DND-41 (cell line): Measurements from ENCODE around the gene IGFBP2.

ENCODE experiments used
- ATAC-seq: fragments of 200-7000 bp; cut with Tn5 transposase; 3 replicates; pipeline ENCODE4 v1.9.1; 2021; ENCODE audit warnings: low read depth; ENCODE audit not compliant: insufficient read depth
- DNase-seq: peaks from one replicate; pipeline ENCODE4 v3.0.0-alpha.2; 2020
- H2AFZ ChIP-seq: 2 replicates; pipeline ENCODE4 v1.6.0; 2012; ENCODE audit warnings: low read depth, low read length
- H3K27ac ChIP-seq: 2 replicates; pipeline ENCODE4 v1.5.1; 2012; ENCODE audit warnings: low read length, inconsistent platforms
- H3K27me3 ChIP-seq: fragments of 200-600 bp; sonication (generic); 2 replicates; pipeline ENCODE4 v1.6.0; 2012; ENCODE audit warnings: low read length, mild to moderate bottlenecking, inconsistent platforms; ENCODE audit not compliant: insufficient read depth, poor library complexity
- H3K36me3 ChIP-seq: 2 replicates; pipeline ENCODE4 v1.5.1; 2012; ENCODE audit warnings: low read length, inconsistent platforms; ENCODE audit not compliant: insufficient read depth
- H3K4me1 ChIP-seq: 2 replicates; pipeline ENCODE4 v1.5.1; 2012; ENCODE audit warnings: mild to moderate bottlenecking, low read length; ENCODE audit not compliant: insufficient read depth
- H3K4me2 ChIP-seq: 2 replicates; pipeline ENCODE4 v1.6.0; 2012; ENCODE audit warnings: mild to moderate bottlenecking, moderate library complexity, low read length, inconsistent platforms; ENCODE audit not compliant: insufficient read depth
- H3K4me3 ChIP-seq, 2 experiments: fragments of 200-600 bp in 1 of 2; shearing (Covaris generic) in 1 of 2; 2 replicates each; pipeline ENCODE4 v1.5.1; 2012 to 2016; ENCODE audit warnings: inconsistent platforms in 2 of 2, low read length in 2 of 2, mild to moderate bottlenecking in 2 of 2, low read depth in 1 of 2, moderate library complexity in 1 of 2
- H3K79me2 ChIP-seq: 2 replicates; pipeline ENCODE4 v1.6.0; 2012; ENCODE audit warnings: low read length, inconsistent platforms; ENCODE audit not compliant: insufficient read depth
- H3K9ac ChIP-seq: 2 replicates; pipeline ENCODE4 v1.6.0; 2012; ENCODE audit warnings: low read depth, mild to moderate bottlenecking, inconsistent platforms, low read length, moderate library complexity
- H3K9me3 ChIP-seq: 2 replicates; pipeline ENCODE4 v1.5.1; 2012; ENCODE audit warnings: low read length, moderate library complexity, mild to moderate bottlenecking, inconsistent platforms; ENCODE audit not compliant: insufficient read depth, severe bottlenecking
- H4K20me1 ChIP-seq: 2 replicates; pipeline ENCODE4 v1.6.0; 2012; ENCODE audit warnings: low read length; ENCODE audit not compliant: insufficient read depth
- EZH2 ChIP-seq: IDR thresholded peaks from 3 replicates; pipeline ENCODE4 v1.6.1; 2012; ENCODE audit warnings: borderline replicate concordance, low read depth, mild to moderate bottlenecking, moderate library complexity, low read length, inconsistent platforms; ENCODE audit not compliant: severe bottlenecking
- TF ChIP-seq, protein P1 (sequence below): IDR thresholded peaks from 2 replicates; pipeline ENCODE4 v1.5.1; 2012; ENCODE audit warnings: borderline replicate concordance, low read length, moderate library complexity, mild to moderate bottlenecking; ENCODE audit not compliant: poor library complexity, severe bottlenecking; ENCODE audit errors: extremely low read depth

Gene IGFBP2

DNA sequence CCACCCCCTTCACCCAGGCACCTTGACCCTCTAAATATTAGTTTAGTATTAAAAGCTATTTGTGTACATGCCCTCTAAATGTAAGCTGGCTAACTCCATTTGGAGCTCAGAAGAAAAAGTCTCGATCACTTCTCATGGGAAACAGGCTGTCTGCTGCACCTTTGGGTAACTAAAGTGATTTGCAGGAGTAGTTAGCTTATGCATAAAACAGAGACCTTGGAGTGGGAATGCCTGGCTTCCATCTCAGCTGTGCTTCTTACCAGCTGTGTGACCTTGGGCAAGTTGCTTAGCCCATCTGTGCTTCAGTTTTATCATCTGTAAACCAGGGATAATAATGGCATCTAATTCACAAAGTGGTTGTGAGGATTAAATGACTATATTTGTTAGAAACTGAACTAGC, 29.9 kb downstream of the IGFBP2 start:
- Histone ChIP-seq H3K4me2 (no peak overlapping the region), H3K4me3 (no peak overlapping the region), H3K36me3 (peaks cover 81% of the 10 kb centered on the region), H3K27ac (peak overlapping the region; percentile 1; the same call in 1 of the 2 replicates), H3K4me1 (no peaks in the 10 kb centered on the region), H2AFZ (no peak overlapping the region), H3K9ac (no peak overlapping the region), H3K79me2 (peaks cover 41% of the 10 kb centered on the region), H3K9me3 (no peaks in the 10 kb centered on the region), H3K27me3 (no peaks in the 10 kb centered on the region), H4K20me1 (peaks cover 77% of the 10 kb centered on the region)
- ATAC-seq (no peak), DNase-seq (no peak)
- TF ChIP-seq EZH2: no peak
- TF ChIP-seq, protein P1, sequence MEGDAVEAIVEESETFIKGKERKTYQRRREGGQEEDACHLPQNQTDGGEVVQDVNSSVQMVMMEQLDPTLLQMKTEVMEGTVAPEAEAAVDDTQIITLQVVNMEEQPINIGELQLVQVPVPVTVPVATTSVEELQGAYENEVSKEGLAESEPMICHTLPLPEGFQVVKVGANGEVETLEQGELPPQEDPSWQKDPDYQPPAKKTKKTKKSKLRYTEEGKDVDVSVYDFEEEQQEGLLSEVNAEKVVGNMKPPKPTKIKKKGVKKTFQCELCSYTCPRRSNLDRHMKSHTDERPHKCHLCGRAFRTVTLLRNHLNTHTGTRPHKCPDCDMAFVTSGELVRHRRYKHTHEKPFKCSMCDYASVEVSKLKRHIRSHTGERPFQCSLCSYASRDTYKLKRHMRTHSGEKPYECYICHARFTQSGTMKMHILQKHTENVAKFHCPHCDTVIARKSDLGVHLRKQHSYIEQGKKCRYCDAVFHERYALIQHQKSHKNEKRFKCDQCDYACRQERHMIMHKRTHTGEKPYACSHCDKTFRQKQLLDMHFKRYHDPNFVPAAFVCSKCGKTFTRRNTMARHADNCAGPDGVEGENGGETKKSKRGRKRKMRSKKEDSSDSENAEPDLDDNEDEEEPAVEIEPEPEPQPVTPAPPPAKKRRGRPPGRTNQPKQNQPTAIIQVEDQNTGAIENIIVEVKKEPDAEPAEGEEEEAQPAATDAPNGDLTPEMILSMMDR: no peak

DNA sequence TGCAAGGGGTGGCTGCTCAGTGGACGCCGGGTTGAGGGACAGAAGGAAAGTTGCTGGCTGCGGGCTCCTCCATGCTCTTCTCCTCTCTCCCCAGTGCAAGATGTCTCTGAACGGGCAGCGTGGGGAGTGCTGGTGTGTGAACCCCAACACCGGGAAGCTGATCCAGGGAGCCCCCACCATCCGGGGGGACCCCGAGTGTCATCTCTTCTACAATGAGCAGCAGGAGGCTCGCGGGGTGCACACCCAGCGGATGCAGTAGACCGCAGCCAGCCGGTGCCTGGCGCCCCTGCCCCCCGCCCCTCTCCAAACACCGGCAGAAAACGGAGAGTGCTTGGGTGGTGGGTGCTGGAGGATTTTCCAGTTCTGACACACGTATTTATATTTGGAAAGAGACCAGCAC, 30.6 kb downstream of the IGFBP2 start:
- Histone ChIP-seq H3K27me3 (no peaks in the 10 kb centered on the region), H3K36me3 (peaks cover 75% of the 10 kb centered on the region), H3K79me2 (peaks cover 34% of the 10 kb centered on the region), H3K4me1 (no peaks in the 10 kb centered on the region), H3K4me2 (no peak overlapping the region), H3K4me3 (no peak overlapping the region), H3K9ac (no peak overlapping the region), H3K9me3 (no peaks in the 10 kb centered on the region), H4K20me1 (peaks cover 72% of the 10 kb centered on the region), H3K27ac (no peak overlapping the region; the same call in 1 of the 2 replicates), H2AFZ (no peak overlapping the region)
- DNase-seq (no peak), ATAC-seq (no peak)
- TF ChIP-seq, protein P1: no peak
- no peak for TF ChIP-seq EZH2

DNA sequence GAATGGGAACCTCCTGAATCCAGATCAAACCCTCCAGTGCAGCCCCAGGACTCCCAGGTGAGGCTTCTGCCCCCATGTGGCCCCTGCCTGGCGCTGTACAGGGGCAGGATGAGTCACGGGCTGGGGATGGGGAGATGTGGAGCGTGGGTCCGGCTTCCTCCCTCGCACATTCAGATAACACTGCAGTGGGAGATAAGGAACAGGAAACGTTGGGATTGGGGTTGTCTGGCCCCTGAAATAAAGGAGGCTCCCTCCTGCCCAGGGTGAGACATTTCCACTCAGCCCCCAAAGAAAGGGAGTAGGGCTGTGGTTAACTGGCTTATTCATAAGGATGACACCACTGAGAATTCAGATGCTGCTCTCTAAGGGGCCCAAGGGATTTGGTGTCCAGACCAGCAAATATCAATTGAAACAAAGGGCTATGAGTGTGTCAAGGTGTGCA, 31.4 kb downstream of the IGFBP2 start:
- Histone ChIP-seq H3K79me2 (peaks cover 27% of the 10 kb centered on the region), H3K4me2 (no peak overlapping the region), H3K9ac (no peak overlapping the region), H3K4me3 (no peak overlapping the region), H2AFZ (no peak overlapping the region), H3K36me3 (peaks cover 67% of the 10 kb centered on the region), H3K4me1 (no peaks in the 10 kb centered on the region), H4K20me1 (peaks cover 64% of the 10 kb centered on the region), H3K27me3 (no peaks in the 10 kb centered on the region), H3K9me3 (no peaks in the 10 kb centered on the region), H3K27ac (peak overlapping the region; percentile 17)
- no peak for DNase-seq
- ATAC-seq: no peak
- no peak for TF ChIP-seq EZH2
- TF ChIP-seq, protein P1: peak; percentile 49

DNA sequence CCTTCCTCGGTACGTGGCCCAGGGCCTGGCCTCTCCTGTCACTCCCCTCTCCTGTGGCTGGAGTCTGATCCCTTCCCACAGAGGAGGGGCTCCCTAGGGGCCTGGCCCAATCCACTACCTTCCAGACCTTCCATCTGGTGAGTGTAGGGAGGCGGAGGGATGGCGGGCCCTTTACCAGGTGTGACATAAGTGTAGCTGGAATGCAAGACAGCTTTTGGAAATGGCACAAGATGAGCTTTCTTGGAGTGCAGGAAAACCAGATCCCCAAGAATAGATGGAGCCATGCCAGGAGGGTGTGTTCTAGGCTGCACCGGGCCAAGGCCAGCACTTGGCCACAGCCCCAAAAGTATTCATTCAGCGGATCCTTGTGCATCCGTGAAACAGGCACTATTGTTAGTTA, 32.0 kb downstream of the IGFBP2 start:
- no peak for ATAC-seq
- Histone ChIP-seq H3K4me3 (no peak overlapping the region), H2AFZ (no peak overlapping the region), H3K9ac (no peak overlapping the region), H3K36me3 (peaks cover 61% of the 10 kb centered on the region), H3K27ac (peak overlapping the region; percentile 17), H3K79me2 (peaks cover 20% of the 10 kb centered on the region), H3K9me3 (no peaks in the 10 kb centered on the region), H3K4me1 (no peaks in the 10 kb centered on the region), H4K20me1 (peaks cover 58% of the 10 kb centered on the region), H3K27me3 (no peaks in the 10 kb centered on the region), H3K4me2 (no peak overlapping the region)
- DNase-seq: no peak
- no peak for TF ChIP-seq EZH2
- TF ChIP-seq, protein P1: no peak
